A673 (cell line): ENCODE measurements around the gene RNF19B.

Experiments used
- EZH2 ChIP-seq: fragments of 200-600 bp; sonication (generic); IDR thresholded peaks from 2 replicates; pipeline ENCODE4 v1.6.1; 2017; ENCODE audit warnings: borderline replicate concordance, low read depth, mild to moderate bottlenecking, mixed read lengths, antibody characterized with exemption, low read length; ENCODE audit not compliant: poor library complexity, severe bottlenecking
- TF ChIP-seq, protein P1 (sequence below): fragments of 300-800, 200-600 bp; sonication (generic); conservative IDR thresholded peaks from 2 replicates; pipeline ENCODE4 v1.5.1; 2017; ENCODE audit warnings: low read depth, mild to moderate bottlenecking, antibody characterized with exemption, low read length, moderate library complexity, mixed read lengths

DNA sequence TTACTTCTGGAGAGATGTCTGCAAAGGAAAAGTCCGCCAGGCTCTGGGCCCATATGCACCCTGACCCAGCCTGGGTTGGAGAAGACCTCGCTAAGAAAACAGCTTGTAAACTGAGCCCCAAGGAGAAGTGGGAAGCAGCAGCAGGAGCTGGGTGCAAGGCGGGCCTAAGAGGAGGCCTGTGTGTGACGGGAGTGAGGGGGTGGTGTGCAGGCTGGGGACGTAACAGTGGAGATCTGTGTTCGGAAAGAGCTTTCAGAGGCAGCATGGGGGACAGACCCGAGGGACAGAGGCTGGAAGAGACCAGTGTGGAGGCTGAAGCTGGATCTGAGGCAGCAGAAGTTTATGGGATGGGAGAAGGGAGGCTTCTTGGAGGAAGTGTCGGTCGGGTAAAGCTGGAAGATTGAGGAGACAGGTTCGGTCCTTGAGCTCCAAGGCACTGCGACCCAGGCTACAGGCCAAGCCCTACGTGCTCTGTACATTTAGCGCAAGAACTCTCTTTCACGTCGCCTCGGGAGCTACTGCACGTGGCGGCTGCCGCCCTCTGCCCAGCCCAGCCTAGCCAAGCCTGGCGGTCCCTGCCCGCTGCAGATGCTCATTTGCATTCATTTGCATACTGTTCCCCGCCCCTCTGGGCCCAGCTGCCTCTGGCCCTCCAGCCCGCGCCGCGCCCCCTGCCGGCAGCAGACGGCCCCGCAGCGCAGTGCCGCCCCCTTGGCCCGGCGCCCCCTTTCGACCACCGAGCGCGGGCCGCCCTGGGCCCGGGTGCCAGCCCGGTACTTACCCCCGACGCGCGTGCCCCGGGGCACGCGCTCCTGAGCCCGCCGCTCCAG lies 72.0 kb downstream of the RNF19B start:
- TF ChIP-seq, protein P1, sequence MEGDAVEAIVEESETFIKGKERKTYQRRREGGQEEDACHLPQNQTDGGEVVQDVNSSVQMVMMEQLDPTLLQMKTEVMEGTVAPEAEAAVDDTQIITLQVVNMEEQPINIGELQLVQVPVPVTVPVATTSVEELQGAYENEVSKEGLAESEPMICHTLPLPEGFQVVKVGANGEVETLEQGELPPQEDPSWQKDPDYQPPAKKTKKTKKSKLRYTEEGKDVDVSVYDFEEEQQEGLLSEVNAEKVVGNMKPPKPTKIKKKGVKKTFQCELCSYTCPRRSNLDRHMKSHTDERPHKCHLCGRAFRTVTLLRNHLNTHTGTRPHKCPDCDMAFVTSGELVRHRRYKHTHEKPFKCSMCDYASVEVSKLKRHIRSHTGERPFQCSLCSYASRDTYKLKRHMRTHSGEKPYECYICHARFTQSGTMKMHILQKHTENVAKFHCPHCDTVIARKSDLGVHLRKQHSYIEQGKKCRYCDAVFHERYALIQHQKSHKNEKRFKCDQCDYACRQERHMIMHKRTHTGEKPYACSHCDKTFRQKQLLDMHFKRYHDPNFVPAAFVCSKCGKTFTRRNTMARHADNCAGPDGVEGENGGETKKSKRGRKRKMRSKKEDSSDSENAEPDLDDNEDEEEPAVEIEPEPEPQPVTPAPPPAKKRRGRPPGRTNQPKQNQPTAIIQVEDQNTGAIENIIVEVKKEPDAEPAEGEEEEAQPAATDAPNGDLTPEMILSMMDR: peak; percentile 64
- TF ChIP-seq EZH2: no peak
